KBM-7 (cell line): ENCODE data around the gene CEMP1.

Experiments
- DNase-seq: peaks from one replicate; pipeline ENCODE4 v3.0.0-alpha.2; 2015
- in situ Hi-C: fragments of 300-500 bp; cut with MboI; formaldehyde crosslinking; loops from 2 replicates; pipeline ENCODE4 v1.14.3; 2020; ENCODE audit warnings: low sequenced_read_pairs, low pct_unique_long_range_greater_than_20kb, mixed read lengths

Gene CEMP1

GRCh38 chr16:2508722-2509400 is 22.3 kb downstream of the CEMP1 start:
- in situ Hi-C loops, result no loop called here

GRCh38 chr16:2507665-2508064 is 23.5 kb downstream of the CEMP1 start:
- in situ Hi-C loops, result no loop called here
- DNase-seq, result no peak

More at GRCh38 chr16:2508722-2509400, 22.3 kb downstream of the CEMP1 start:
- no peak for DNase-seq

GRCh38 chr16:2507052-2507659 is 24.1 kb downstream of the CEMP1 start:
- in situ Hi-C loops, result no loop called here

GRCh38 chr16:2505695-2506094 is 25.5 kb downstream of the CEMP1 start:
- DNase-seq, result no peak
- in situ Hi-C loops, result no loop called here

More at GRCh38 chr16:2507052-2507659, 24.1 kb downstream of the CEMP1 start:
- peak; percentile 57 for DNase-seq

- DNase-seq, result no peak
- in situ Hi-C loops, result no loop called here
These were observed 29.0 kb downstream of the CEMP1 start for GRCh38 chr16:2501946-2502895.

- in situ Hi-C loops, result no loop called here
- peak; percentile 92 for DNase-seq
These were observed 30.1 kb downstream of the CEMP1 start for GRCh38 chr16:2500918-2501750.

GRCh38 chr16:2500430-2500917 is 30.7 kb downstream of the CEMP1 start:
- DNase-seq, result no peak
- in situ Hi-C loops, result no loop called here

GRCh38 chr16:2499890-2500429 is 31.2 kb downstream of the CEMP1 start:
- no peak for DNase-seq
- in situ Hi-C loops, result no loop called here

- in situ Hi-C loops, result no loop called here
These were observed 31.8 kb downstream of the CEMP1 start for GRCh38 chr16:2499454-2499853.

GRCh38 chr16:2498531-2499253 is 32.5 kb downstream of the CEMP1 start:
- no peak for DNase-seq
- in situ Hi-C loops, result no loop called here

More at GRCh38 chr16:2499454-2499853, 31.8 kb downstream of the CEMP1 start:
- DNase-seq, result no peak

GRCh38 chr16:2497695-2498484 is 33.3 kb downstream of the CEMP1 start:
- DNase-seq, result no peak
- in situ Hi-C loops, result no loop called here

GRCh38 chr16:2497116-2497630 is 34.0 kb downstream of the CEMP1 start:
- DNase-seq, result no peak
- in situ Hi-C loops, result no loop called here

GRCh38 chr16:2496223-2497115 is 34.7 kb downstream of the CEMP1 start:
- in situ Hi-C loops, result no loop called here

GRCh38 chr16:2495041-2495440 is 36.2 kb downstream of the CEMP1 start:
- DNase-seq, result no peak
- in situ Hi-C loops, result no loop called here

More at GRCh38 chr16:2496223-2497115, 34.7 kb downstream of the CEMP1 start:
- no peak for DNase-seq

- in situ Hi-C loops, result no loop called here
- DNase-seq, result no peak
These were observed 36.6 kb downstream of the CEMP1 start for GRCh38 chr16:2494616-2495015.

- in situ Hi-C loops, result no loop called here
- DNase-seq, result no peak
These were observed 37.6 kb downstream of the CEMP1 start for GRCh38 chr16:2493605-2494004.
